SK-N-SH (cell line): ENCODE results near the gene WBP2NL. TPM values are rescaled to one million over a fixed set of nuclear protein-coding genes. Genes with fewer than 3 reads are reported as not detected.

ENCODE experiments used
- CTCF ChIA-PET: fragments of 300-600, 350-600 bp; formaldehyde crosslinking; extraction: SDS; loops from one replicate; lab custom pipeline; 2021; lab: Yijun Ruan, JAX
- POLR2A ChIA-PET: fragments of 350-600 bp; sonication (Branson Sonifier 250); formaldehyde crosslinking; extraction: SDS; loops from one replicate; lab custom pipeline; 2020; ENCODE audit warnings: antibody characterized with exemption, inconsistent platforms; lab: Yijun Ruan, JAX
- DNase-seq: peaks from one replicate; pipeline ENCODE4 v3.0.0; 2012
- H2AFZ ChIP-seq: fragments of 200-600 bp; sonication (generic); 2 replicates; pipeline ENCODE4 v1.8.1; 2016; ENCODE audit warnings: antibody characterized with exemption, mild to moderate bottlenecking, low read depth
- H3F3A ChIP-seq: fragments of 200-600 bp; sonication (generic); replicated peaks from 2 replicates; pipeline ENCODE3; 2016; ENCODE audit warnings: antibody characterized with exemption, mild to moderate bottlenecking; ENCODE audit not compliant: insufficient read depth
- H3K27ac ChIP-seq, 2 experiments: fragments of 200-500 bp in 1 of 2; fragments of 200-600 bp in 1 of 2; sonication (Bioruptor generic) in 1 of 2; sonication (generic), shearing (Covaris generic) in 1 of 2; 2 replicates each; pipeline versions ENCODE4 v1.5.1 to v1.6.1; 2014 to 2016; ENCODE audit warnings: low read depth in 2 of 2, inconsistent platforms in 1 of 2, low read length in 1 of 2, mild to moderate bottlenecking in 1 of 2, mixed read lengths in 1 of 2
- H3K27me3 ChIP-seq: fragments of 200-600 bp; sonication (generic), shearing (Covaris generic); 2 replicates; pipeline ENCODE4 v1.6.1; 2016; ENCODE audit warnings: mixed run types; ENCODE audit not compliant: insufficient read depth
- H3K36me3 ChIP-seq, 2 experiments: fragments of 200-500 bp in 1 of 2; fragments of 200-600 bp in 1 of 2; sonication (Bioruptor generic) in 1 of 2; sonication (generic) in 1 of 2; replicated peaks in 1 of 2; 2 replicates each; pipeline versions ENCODE3 to v1.5.1; 2014 to 2016; ENCODE audit warnings: low read length in 1 of 2, mild to moderate bottlenecking in 1 of 2; ENCODE audit not compliant: insufficient read depth in 2 of 2, control insufficient read depth in 1 of 2
- H3K4me1 ChIP-seq, 2 experiments: fragments of 200-500 bp in 1 of 2; fragments of 200-600 bp in 1 of 2; sonication (Bioruptor generic) in 1 of 2; sonication (generic), shearing (Covaris generic) in 1 of 2; 2 replicates each; pipeline versions ENCODE4 v1.5.1 to v1.6.1; 2014 to 2016; ENCODE audit warnings: low read depth in 1 of 2, low read length in 1 of 2, mixed run types in 1 of 2; ENCODE audit not compliant: insufficient read depth in 2 of 2, control insufficient read depth in 1 of 2
- H3K4me2 ChIP-seq: fragments of 200-600 bp; sonication (generic), shearing (Covaris generic); 2 replicates; pipeline ENCODE4 v1.6.1; 2017; ENCODE audit warnings: mixed run types
- H3K4me3 ChIP-seq, 2 experiments: fragments of 200-500 bp in 1 of 2; fragments of 200-600 bp in 1 of 2; sonication (Bioruptor generic) in 1 of 2; sonication (generic), shearing (Covaris generic) in 1 of 2; 2 replicates each; pipeline versions ENCODE4 v1.5.1 to v1.8.1; 2014 to 2016; ENCODE audit warnings: low read depth in 2 of 2, inconsistent platforms in 1 of 2, low read length in 1 of 2, mild to moderate bottlenecking in 1 of 2, mixed read lengths in 1 of 2, moderate library complexity in 1 of 2
- H3K79me2 ChIP-seq: fragments of 200-600 bp; sonication (generic); 2 replicates; pipeline ENCODE4 v1.8.1; 2017; ENCODE audit warnings: mild to moderate bottlenecking; ENCODE audit not compliant: insufficient read depth
- H3K9ac ChIP-seq: fragments of 200-600 bp; sonication (generic); 2 replicates; pipeline ENCODE4 v1.6.1; 2017; ENCODE audit warnings: mixed run types
- H3K9me2 ChIP-seq: fragments of 200-600 bp; sonication (generic); 2 replicates; pipeline ENCODE4 v1.6.1; 2017; ENCODE audit warnings: mixed run types
- H3K9me3 ChIP-seq: fragments of 200-600 bp; sonication (generic); 2 replicates; pipeline ENCODE4 v1.6.1; 2017; ENCODE audit warnings: mixed run types, mild to moderate bottlenecking, moderate library complexity
- H4K20me1 ChIP-seq: fragments of 200-600 bp; sonication (generic); 2 replicates; pipeline ENCODE4 v1.6.1; 2017; ENCODE audit warnings: mild to moderate bottlenecking, mixed run types; ENCODE audit not compliant: insufficient read depth
- ELF1 ChIP-seq: IDR thresholded peaks from 2 replicates; pipeline ENCODE4 v1.4.0; 2012
- EZH2phosphoT487 ChIP-seq: fragments of 200-600 bp; sonication (generic); IDR thresholded peaks from 2 replicates; pipeline ENCODE4 v1.6.1; 2017; ENCODE audit warnings: low read depth, mixed run types, mild to moderate bottlenecking, antibody characterized with exemption, moderate library complexity, borderline replicate concordance
- FOSL2 ChIP-seq: IDR thresholded peaks from 2 replicates; pipeline ENCODE4 v1.4.0; 2012; ENCODE audit warnings: low read depth, mild to moderate bottlenecking, moderate library complexity, borderline replicate concordance
- JUND ChIP-seq: IDR thresholded peaks from 2 replicates; pipeline ENCODE4 v1.4.0; 2012
- MEF2A ChIP-seq: IDR thresholded peaks from 2 replicates; pipeline ENCODE4 v1.4.0; 2012; ENCODE audit warnings: low read depth, borderline replicate concordance
- MXI1 ChIP-seq: IDR thresholded peaks from 2 replicates; pipeline ENCODE4 v1.6.1; 2012; ENCODE audit warnings: mild to moderate bottlenecking, low read depth, low read length, improper control_type of control experiment
- NFIC ChIP-seq: IDR thresholded peaks from 2 replicates; pipeline ENCODE4 v1.4.0; 2012; ENCODE audit warnings: borderline replicate concordance
- RAD21 ChIP-seq: IDR thresholded peaks from 2 replicates; pipeline ENCODE4 v1.6.1; 2012; ENCODE audit warnings: mild to moderate bottlenecking, low read length
- RXRA ChIP-seq: IDR thresholded peaks from 2 replicates; pipeline ENCODE4 v1.4.0; 2012; ENCODE audit warnings: low read depth, mild to moderate bottlenecking, borderline replicate concordance
- TCF12 ChIP-seq: IDR thresholded peaks from 2 replicates; pipeline ENCODE4 v1.4.0; 2012
- YY1 ChIP-seq: IDR thresholded peaks from 2 replicates; pipeline ENCODE4 v1.4.0; 2012; ENCODE audit warnings: low read depth, mild to moderate bottlenecking
- WGBS: methylation state at CpG from one replicate; pipeline ENCODE4 v1.1.6; 2017; ENCODE audit warnings: low lambda C conversion rate; 5-methylcytosine and 5-hydroxymethylcytosine counted together
- polyA plus RNA-seq, 3 experiments: library from polyadenylated mRNA; depleted of rRNA; stranded (reverse); fragments of >200 nt; gene quantifications; 2 replicates each; pipeline ENCODE4 v1.2.3, GENCODE V29; 2012
- TF ChIP-seq, protein P1 (sequence below): IDR thresholded peaks from 2 replicates; pipeline ENCODE4; 2012
- TF ChIP-seq, protein P2 (sequence below): IDR thresholded peaks from 2 replicates; pipeline ENCODE4 v1.4.0; 2012; ENCODE audit warnings: low read depth

The WBP2NL gene
- polyA plus RNA-seq, 1 of the 3 experiments (the other 2 are of a cell fraction) = 0.07 TPM

DNA sequence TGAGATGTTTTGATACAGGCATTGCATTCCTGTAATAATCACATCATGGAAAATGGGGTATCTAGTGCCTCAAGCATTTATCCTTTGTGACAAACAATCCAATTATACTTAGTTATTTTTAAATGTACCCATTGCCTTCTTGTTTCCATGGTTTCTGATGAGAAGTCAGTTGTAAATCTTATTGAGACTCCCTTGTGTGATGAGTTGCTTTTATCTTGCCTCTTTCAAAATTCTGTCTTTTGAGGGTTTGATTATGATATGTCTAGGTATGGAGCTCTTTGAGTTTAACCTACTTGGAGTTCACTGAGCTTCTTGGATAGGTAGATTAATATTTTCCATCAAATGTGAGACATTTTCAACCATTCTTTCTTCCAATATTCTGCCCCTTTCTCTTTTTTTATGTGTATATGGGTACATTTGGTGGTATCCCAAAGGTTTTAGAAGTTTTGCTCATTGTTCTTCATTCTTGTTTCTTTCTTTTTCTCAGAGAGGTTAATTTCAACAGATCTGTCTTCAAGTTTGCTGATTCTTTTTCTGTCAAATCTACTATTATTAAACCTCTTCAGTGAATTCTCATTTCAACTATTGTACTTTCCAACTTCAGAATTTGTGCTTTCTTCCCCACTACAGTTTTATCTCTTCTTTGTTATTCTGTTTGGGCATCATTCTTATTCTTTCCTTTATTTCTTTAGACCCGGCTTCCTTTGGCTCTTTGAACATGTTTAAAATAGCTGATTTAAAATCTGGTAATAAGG lies 58.3 kb downstream of the WBP2NL start:
- Histone ChIP-seq H3K9me2 (no peaks in the 10 kb centered on the region), H3K36me3 (no peaks in the 10 kb centered on the region), H2AFZ (no peak overlapping the region), H3F3A (no peaks in the 10 kb centered on the region), H3K27me3 (no peaks in the 10 kb centered on the region), H3K9me3 (no peaks in the 10 kb centered on the region), H3K4me2 (no peak overlapping the region), H3K9ac (no peak overlapping the region), H3K27ac (no peak overlapping the region), H3K4me3 (no peak overlapping the region), H3K79me2 (no peaks in the 10 kb centered on the region), H4K20me1 (no peaks in the 10 kb centered on the region), H3K4me1 (no peaks in the 10 kb centered on the region)
- ChIA-PET POLR2A (no interaction called here), CTCF (no interaction called here)
- TF ChIP-seq, protein P1, sequence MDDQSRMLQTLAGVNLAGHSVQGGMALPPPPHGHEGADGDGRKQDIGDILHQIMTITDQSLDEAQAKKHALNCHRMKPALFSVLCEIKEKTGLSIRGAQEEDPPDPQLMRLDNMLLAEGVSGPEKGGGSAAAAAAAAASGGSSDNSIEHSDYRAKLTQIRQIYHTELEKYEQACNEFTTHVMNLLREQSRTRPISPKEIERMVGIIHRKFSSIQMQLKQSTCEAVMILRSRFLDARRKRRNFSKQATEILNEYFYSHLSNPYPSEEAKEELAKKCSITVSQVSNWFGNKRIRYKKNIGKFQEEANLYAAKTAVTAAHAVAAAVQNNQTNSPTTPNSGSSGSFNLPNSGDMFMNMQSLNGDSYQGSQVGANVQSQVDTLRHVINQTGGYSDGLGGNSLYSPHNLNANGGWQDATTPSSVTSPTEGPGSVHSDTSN = no peak
- TF ChIP-seq MXI1 (no peak), ELF1 (no peak), MEF2A (no peak), RXRA (no peak), NFIC (no peak), RAD21 (no peak), FOSL2 (no peak), EZH2phosphoT487 (no peak)
- TF ChIP-seq, protein P2, sequence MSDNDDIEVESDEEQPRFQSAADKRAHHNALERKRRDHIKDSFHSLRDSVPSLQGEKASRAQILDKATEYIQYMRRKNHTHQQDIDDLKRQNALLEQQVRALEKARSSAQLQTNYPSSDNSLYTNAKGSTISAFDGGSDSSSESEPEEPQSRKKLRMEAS = no peak
- WGBS = 91% methylated on average over 1 of the region's 1 CpG
- DNase-seq = no peak

GRCh38 chr22:42060489-42060888 lies 61.9 kb downstream of the WBP2NL start:
- H3K27me3 ChIP-seq = no peaks in the 10 kb centered on the region
- 100% methylated on average over 2 of the region's 5 CpGs for WGBS
- H4K20me1 ChIP-seq = no peaks in the 10 kb centered on the region
- no peaks in the 10 kb centered on the region for H3K36me3 ChIP-seq
- H3K4me2 ChIP-seq = no peak overlapping the region
- no peak overlapping the region for H2AFZ ChIP-seq
- no peak for TF ChIP-seq JUND
- TF ChIP-seq FOSL2 = no peak
- no peak for TF ChIP-seq TCF12
- TF ChIP-seq YY1 = no peak
- H3F3A ChIP-seq = no peaks in the 10 kb centered on the region
- no peak overlapping the region for H3K9ac ChIP-seq
- H3K27ac ChIP-seq = no peak overlapping the region
- H3K79me2 ChIP-seq = no peaks in the 10 kb centered on the region
- H3K9me3 ChIP-seq = no peaks in the 10 kb centered on the region
- ChIA-PET CTCF (no interaction called here), POLR2A (no interaction called here)
- no peak overlapping the region for H3K4me3 ChIP-seq
- H3K4me1 ChIP-seq = no peaks in the 10 kb centered on the region
- no peak for DNase-seq
- H3K9me2 ChIP-seq = no peaks in the 10 kb centered on the region
